VCaP (cell line): ENCODE measurements around the gene CHURC1.

ENCODE experiments used
- H3K27ac ChIP-seq: fragments of 450-650 bp; 2 replicates; pipeline ENCODE4 v1.5.1; 2017
- CTCF ChIP-seq: fragments of 450-650 bp; conservative IDR thresholded peaks from 2 replicates; pipeline ENCODE4 v1.5.1; 2017; ENCODE audit warnings: mild to moderate bottlenecking, moderate library complexity

CHURC1 gene

GRCh38 chr14:64880221-64881121 lies 33.8 kb upstream of the CHURC1 start:
- no peak for TF ChIP-seq CTCF
- H3K27ac ChIP-seq = peak overlapping the region; percentile 67

DNA sequence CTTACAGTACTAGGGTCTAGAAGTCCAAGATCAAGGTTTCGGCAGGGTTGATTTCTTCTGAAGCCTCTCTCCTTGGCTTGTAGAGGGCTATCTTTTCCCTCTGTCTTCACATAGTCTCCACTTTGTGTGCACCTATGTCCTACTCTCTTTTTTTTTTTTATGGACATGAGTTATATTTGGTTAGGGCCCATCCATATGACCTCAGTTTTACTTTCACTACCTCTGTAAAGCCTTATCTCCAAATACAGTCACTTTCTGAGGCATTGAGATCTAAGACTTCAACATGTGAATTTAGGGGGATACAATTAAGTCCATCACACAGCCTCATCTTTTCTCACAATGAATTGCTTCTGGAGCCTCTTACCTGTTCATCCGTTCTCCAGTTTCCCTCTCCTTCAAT lies 28.7 kb upstream of the CHURC1 start:
- TF ChIP-seq CTCF = no peak
- H3K27ac ChIP-seq = no peak overlapping the region

- no peak for TF ChIP-seq CTCF
- H3K27ac ChIP-seq = no peak overlapping the region
Observed at GRCh38 chr14:64889352-64889751, 24.9 kb upstream of the CHURC1 start.

- TF ChIP-seq CTCF = no peak
- no peak overlapping the region for H3K27ac ChIP-seq
Observed at GRCh38 chr14:64891173-64891838, 22.9 kb upstream of the CHURC1 start.

- H3K27ac ChIP-seq = no peak overlapping the region
- peak; percentile 73 for TF ChIP-seq CTCF
Observed at GRCh38 chr14:64891839-64892375, 22.3 kb upstream of the CHURC1 start.

GRCh38 chr14:64899958-64900357 lies 14.3 kb upstream of the CHURC1 start:
- no peak overlapping the region for H3K27ac ChIP-seq
- no peak for TF ChIP-seq CTCF

DNA sequence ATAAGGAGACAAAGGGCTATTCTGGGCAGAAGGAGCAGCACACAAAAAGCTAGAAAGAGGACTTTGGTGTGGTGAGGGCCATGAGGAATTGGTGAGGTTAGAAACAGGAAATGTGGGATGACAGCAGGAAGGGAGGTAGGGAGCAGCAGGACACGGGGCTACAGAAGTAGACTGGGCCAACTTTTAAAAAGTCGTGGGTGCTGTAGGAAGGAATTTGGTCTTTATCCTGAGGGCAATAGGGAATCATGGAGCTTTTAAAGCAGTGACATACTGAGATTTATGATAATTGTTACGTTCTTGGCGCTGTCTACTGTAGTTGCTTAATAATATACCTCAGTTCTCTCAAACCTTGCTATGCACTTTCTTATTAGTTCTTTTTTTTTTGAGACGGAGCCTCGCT lies 8.2 kb upstream of the CHURC1 start:
- TF ChIP-seq CTCF = no peak
- H3K27ac ChIP-seq = no peak overlapping the region
